ENCODE results near the gene RPS28.
"Not testable (repeated sequence)": the region's sequence is repeated elsewhere in the genome, so short reads cannot be mapped to it uniquely, and the experiment has no call there.

The RPS28 gene

GRCh38 chr19:8320564-8321066 is 681 bp upstream of the RPS28 start:
- DNase-seq (ENCODE audit: low read depth in 2 of 2) = no peak

- no peak for DNase-seq (ENCODE audit: low read depth in 2 of 2)
Observed at GRCh38 chr19:8321986-8322637, 816 bp downstream of the RPS28 start.

GRCh38 chr19:8322638-8322997 is 1.3 kb downstream of the RPS28 start:
- no peak for DNase-seq (ENCODE audit: low read depth in 2 of 2)

DNA sequence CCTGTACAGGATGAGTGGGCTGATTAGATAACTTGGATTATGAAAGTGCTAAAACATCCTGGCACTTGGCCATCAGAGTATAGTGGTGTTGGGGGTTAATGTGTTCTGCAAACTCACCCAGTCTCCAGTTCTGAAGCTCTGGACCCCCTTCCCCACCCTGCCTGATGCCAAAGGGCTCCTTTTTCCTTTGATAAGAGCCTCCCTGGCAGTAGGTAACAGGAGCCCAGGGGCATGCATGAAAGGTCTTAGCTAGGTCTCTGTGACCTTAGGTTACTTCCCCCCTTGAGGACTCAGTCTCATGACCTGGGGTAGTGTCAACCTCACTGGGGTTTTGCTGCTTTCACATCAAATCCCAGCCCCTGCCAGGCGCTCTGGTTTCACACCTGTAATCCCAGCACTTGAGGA is 2.5 kb downstream of the RPS28 start:
- DNase-seq (ENCODE audit: low read depth in 2 of 2) = no peak

DNA sequence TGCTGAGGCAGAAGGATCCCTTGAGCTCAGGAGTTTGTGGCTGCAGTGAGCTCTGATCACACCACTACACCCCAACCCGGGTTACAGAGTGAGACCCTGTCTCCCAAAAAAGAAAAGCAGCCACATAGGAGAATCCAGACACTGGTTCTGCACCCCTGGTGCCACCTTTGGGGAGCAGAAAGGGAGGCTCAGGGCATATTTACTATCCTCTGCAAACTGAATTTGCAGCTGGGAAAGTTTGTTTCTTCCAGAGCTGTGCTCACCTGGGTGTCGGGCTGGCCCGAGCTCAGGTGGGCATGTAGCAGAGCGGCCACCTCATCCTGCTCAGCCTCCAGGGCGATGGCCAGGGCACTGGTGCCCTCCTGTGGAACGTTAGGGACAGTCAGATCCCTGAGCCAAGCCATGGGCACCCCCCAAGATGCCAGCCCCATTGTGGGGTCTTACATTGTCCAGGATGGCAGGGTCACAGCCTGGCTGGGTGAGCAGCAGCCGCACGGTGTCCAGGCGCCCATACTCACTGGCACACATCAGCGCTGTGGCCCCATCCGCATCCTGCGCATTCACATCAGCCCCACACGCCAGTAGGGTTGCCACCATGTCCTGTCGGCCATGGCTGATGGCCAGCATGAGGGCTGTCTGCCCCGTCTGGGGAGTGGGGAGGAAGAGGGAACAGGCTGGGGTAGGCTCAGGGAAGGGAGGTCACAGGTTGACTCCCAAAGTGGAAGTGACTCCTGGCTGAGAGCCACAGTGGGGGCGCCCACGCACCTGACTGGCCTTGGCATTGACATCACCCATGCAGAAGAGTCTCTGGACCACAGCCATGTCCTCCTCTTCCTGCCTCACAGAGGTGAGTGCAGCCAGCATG is 3.1 kb downstream of the RPS28 start:
- no peak for DNase-seq (ENCODE audit: low read depth in 2 of 2)

DNA sequence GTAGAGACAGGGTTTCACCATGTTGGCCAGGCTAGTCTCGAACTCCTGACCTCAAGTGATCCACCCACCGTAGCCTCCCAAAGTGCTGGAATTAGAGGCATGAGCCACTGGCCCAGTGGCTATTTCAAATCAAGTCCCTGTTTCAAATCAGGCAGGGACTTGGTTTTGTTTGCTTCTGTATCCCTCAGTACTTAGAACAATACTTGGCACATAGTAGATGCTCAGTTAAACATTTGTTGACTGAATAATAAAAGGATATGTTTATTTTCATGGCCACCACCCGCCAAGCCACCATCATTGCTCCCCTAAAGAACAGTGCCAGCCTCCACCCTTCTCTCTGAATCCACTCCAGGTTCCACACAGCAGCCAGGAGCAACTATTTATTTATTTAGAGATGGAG is 4.2 kb downstream of the RPS28 start:
- no peak for DNase-seq (ENCODE audit: low read depth in 2 of 2)

GRCh38 chr19:8329996-8330395 is 8.7 kb downstream of the RPS28 start:
- no peak for DNase-seq (ENCODE audit: low read depth in 2 of 2)

DNA sequence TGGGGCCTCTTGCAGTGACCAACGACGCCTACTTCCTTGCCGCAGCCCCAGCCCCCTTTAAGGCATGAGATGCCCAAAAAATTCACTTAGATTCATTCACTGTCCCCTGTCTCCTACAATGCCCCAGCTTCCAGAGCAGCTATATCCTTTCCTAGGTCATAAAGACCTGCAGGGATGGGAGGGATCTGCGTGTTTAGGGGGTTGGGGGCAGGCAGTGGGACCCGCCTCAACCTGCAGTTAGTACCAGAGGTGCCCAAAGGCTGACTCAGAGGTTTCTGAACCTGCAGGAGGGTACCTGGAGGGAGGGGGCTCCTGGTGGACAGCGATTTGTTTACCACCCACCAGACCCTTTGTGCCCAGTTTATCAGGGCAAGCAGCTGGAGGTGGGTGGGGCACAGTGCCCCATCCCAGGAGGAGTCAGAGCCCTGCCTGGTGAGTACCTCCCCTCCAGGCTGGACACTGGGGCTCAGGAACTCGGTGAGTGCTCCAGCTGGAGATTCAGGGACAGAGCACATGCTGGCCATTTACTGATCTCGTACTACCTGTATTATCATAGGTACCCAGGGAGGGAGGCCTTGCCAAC is 10.1 kb downstream of the RPS28 start:
- DNase-seq (ENCODE audit: low read depth in 2 of 2) = no peak

- DNase-seq (ENCODE audit: low read depth in 2 of 2) = no peak
Observed at GRCh38 chr19:8332976-8333766, 11.9 kb downstream of the RPS28 start.

DNA sequence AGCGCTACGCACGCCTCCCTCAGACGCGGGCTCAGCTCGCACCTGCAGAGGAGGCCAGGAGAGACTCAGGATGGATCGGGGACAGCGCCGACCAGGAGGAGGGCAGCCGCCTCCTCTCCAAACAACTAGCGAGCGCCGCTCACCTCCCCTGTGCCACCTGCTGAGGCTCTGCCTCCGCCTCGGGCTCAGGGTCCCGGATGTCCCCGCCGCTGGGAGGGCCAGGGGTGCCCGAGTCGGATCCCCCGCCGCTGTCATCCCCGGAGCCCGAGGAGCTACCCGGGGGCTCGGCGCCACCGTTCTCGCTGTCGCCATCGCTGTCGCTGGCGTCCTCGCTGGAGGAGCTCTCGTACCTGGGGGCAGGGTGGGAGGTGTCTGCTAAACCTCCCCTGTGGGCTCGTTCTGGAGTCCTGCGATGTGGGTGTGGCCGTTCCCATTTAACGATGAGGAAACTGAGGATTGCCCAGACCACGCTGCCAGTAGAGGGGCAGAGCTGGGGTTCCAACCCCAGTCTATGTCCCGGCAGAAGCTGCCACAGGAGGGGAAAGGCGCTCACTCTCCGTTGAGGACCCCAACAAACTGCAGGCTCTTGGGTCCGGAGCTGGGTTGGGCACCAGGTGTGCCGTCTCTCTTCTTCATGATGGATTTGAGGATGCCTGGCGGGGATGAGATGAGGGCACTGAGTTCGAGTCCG is 12.6 kb downstream of the RPS28 start:
- no peak for DNase-seq (ENCODE audit: low read depth in 2 of 2)

DNA sequence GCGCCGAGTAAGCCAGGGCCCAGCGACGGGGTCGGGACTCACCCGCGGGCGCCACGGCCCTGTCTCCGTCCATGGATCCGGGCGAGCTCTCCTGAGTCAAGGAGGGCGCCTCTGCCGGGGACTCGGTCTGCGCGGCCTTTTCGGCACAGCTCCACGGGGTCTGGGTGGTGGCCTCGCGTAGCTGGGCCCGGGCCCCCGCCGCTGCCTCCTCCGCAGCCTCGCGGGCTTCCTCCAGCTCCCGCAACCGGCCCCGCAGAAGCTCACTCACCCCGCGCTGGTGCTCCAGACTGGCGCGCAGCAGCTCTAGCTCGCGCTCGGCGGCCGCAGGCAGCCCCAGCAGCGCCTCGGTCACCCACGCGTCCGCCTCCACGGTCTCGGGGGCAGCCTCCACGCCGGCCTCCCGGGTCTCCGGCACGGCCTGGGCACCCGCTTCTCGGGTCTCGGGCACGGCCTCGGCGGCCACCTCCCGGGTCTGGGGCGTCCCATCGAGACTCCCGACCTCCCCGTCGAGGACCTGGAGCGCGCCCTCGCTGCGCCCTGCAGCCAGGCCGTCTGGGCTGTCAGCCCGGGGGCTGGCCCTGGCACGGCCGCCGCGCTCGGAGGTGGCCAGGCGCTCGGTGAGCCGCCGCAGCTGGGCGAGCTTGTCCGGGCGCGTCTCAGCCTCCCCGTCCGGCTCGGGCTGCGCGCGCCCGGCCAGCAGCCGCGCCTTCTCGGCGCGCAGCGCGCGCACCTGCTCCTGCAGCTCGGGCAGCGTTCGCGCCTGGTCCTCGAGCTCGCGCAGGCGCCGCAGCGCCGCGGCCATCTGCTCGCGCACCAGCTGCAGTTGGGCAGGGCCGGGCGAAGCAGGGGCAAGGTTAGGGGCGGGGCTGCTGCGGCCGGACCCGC is 13.4 kb downstream of the RPS28 start:
- DNase-seq (ENCODE audit: low read depth in 2 of 2) = no peak

DNA sequence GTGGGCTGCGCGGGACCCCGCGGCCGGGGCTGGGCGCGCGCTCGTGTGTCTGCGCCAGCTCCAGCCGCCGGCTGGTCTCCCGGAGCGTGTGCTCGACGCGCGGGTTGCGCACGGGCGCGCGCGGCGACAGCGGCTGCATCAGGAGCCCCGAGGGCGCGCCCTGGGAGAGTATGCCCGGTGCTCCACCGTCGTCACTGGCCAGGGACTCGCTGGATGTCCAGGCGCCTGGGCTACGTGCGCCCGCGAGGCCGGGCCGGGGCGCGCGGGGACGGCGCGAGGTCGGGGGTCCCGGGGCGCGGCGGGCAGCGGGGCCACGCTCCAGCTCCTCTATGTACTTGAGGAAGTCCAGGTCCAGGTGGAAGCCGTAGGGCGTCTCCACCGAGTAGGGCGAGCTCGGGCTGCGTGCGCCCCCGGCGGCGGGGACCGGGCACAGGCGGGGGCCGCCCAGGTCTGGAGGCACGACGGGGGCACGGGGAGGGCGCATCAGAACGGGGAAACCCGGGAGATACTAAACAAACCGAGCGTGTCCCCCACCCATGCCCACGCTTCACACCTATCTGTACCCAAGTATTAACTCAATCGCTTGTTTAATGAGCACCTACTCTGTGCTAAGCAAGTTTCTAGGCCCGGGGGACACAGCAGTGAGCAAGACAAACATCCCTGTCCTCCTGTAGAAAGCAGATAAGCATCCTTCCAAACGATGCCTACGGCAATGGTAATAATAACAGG is 14.2 kb downstream of the RPS28 start:
- no peak for DNase-seq (ENCODE audit: low read depth in 2 of 2)

- DNase-seq (ENCODE audit: low read depth in 2 of 2) = no peak
Observed at GRCh38 chr19:8336072-8336569, 14.8 kb downstream of the RPS28 start.

GRCh38 chr19:8336660-8337059 is 15.4 kb downstream of the RPS28 start:
- no peak for DNase-seq (ENCODE audit: low read depth in 2 of 2)

DNA sequence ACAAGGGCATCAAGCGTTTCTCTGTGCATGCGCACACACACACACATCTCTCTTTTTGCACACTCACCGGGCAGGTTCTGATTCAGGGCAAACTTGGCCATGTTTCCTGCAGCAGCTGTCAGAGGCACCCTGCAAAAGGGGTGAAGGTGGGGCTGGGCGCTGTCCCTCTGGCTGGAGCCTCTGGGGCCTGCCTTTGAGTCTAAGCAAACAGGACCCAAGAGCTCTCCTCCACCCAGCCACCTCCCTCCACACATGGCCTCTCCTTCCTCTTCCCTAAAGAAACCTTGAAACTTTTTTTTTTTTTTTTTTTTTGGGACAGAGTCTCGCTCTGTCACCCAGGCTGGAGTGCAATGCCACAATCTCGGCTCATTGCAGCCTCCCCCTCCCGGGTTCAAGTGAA is 16.4 kb downstream of the RPS28 start:
- no peak for DNase-seq (ENCODE audit: low read depth in 2 of 2)

- DNase-seq (ENCODE audit: low read depth in 2 of 2) = no peak
Observed at GRCh38 chr19:8338835-8339234, 17.5 kb downstream of the RPS28 start.

- no peak for DNase-seq (ENCODE audit: low read depth in 2 of 2)
Observed at GRCh38 chr19:8340341-8341096, 19.2 kb downstream of the RPS28 start.

DNA sequence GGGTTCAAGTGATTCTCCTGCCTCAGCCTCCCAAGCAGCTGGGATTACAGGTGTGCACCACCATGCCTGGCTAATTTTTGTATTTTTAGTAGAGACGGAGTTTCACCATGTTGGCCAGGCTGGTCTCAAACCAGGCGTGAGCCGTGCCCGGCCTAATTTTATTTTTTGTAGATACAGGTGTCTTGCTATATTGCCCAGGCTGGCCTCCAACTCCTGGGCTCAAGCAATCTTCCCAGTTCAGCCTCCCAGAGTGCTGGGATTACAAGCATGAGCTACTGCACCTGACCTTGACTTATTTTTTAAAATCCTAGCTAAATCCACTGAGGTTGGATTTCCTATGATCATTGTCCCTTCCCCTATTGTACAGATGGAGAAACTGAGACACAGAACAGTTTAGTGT is 20.2 kb downstream of the RPS28 start:
- DNase-seq (ENCODE audit: low read depth in 2 of 2) = not testable (repeated sequence)

GRCh38 chr19:8342316-8342683 is 21.0 kb downstream of the RPS28 start:
- DNase-seq (ENCODE audit: low read depth in 2 of 2) = no peak

All from activated CD4-positive, alpha-beta T cell treated with anti-CD3 and anti-CD28 coated beads for 24 hours (primary cell).